Lower leg skin (tissue), 3 donors: ENCODE measurements around the gene RAB3GAP1.

Source experiments
- CTCF ChIP-seq, 3 donors: fragments of 450-650 bp; IDR thresholded peaks; one replicate each; pipeline ENCODE4 v1.5.1; 2016; ENCODE audit warnings: antibody characterized with exemption in 3 of 3, mild to moderate bottlenecking in 3 of 3, moderate library complexity in 2 of 3
- POLR2A ChIP-seq, 2 donors: fragments of 450-650 bp; IDR thresholded peaks; one replicate each; pipeline ENCODE4 v1.6.1; 2016 to 2017; ENCODE audit warnings: antibody characterized with exemption in 2 of 2, mild to moderate bottlenecking in 1 of 2, moderate library complexity in 1 of 2

- TF ChIP-seq POLR2A (IDR thresholded peaks at IDR 0.05) (no peak), CTCF (IDR thresholded peaks at IDR 0.05) (no peak)
Measured at GRCh38 chr2:135055182-135055786, 3.2 kb downstream of the RAB3GAP1 start.
